Osteoblast (primary cell): Measurements from ENCODE around the gene GTF3C6. TPM values are rescaled to one million over a fixed set of nuclear protein-coding genes. Genes with fewer than 3 reads are reported as not detected.
"Not testable (repeated sequence)": the region's sequence is repeated elsewhere in the genome, so short reads cannot be mapped to it uniquely, and the experiment has no call there.

ENCODE experiments used
- DNase-seq: peaks from one replicate; pipeline ENCODE4 v3.0.0; 2011; ENCODE audit warnings: low spot score, mixed read lengths; ENCODE audit not compliant: insufficient read length; ENCODE audit errors: missing footprints
- H2AFZ ChIP-seq: 2 replicates; pipeline ENCODE4 v1.6.0; 2011; ENCODE audit warnings: mild to moderate bottlenecking, low read length
- H3K27ac ChIP-seq: 2 replicates; pipeline ENCODE4 v1.5.1; 2011; ENCODE audit warnings: mild to moderate bottlenecking, low read depth, low read length, moderate library complexity
- H3K27me3 ChIP-seq: 2 replicates; pipeline ENCODE4 v1.6.0; 2012; ENCODE audit warnings: mild to moderate bottlenecking, control low read depth, inconsistent platforms, low read length, moderate library complexity; ENCODE audit not compliant: insufficient read depth
- H3K36me3 ChIP-seq: 2 replicates; pipeline ENCODE4 v1.5.1; 2011; ENCODE audit warnings: mild to moderate bottlenecking, low read length, control low read depth, moderate library complexity; ENCODE audit not compliant: insufficient read depth
- H3K4me1 ChIP-seq: 2 replicates; pipeline ENCODE4 v1.5.1; 2011; ENCODE audit warnings: mild to moderate bottlenecking, low read length, control low read depth, moderate library complexity; ENCODE audit not compliant: insufficient read depth
- H3K4me2 ChIP-seq: 2 replicates; pipeline ENCODE4 v1.6.0; 2011; ENCODE audit warnings: mild to moderate bottlenecking, low read length; ENCODE audit not compliant: insufficient read depth
- H3K4me3 ChIP-seq: fragments of 200-600 bp; sonication (generic); 3 replicates; pipeline ENCODE4 v1.5.1; 2012; ENCODE audit warnings: mild to moderate bottlenecking, low read length, inconsistent platforms; ENCODE audit not compliant: insufficient read depth
- H3K79me2 ChIP-seq: 2 replicates; pipeline ENCODE4 v1.6.0; 2012; ENCODE audit warnings: mild to moderate bottlenecking, low read length, control low read depth, inconsistent platforms; ENCODE audit not compliant: insufficient read depth
- H3K9me3 ChIP-seq: 2 replicates; pipeline ENCODE4 v1.5.1; 2011; ENCODE audit warnings: low read depth, low read length, control low read depth
- H4K20me1 ChIP-seq: 2 replicates; pipeline ENCODE4 v1.6.0; 2012; ENCODE audit warnings: mild to moderate bottlenecking, low read length, control low read depth; ENCODE audit not compliant: insufficient read depth
- CTCF ChIP-seq: IDR thresholded peaks from 2 replicates; pipeline ENCODE4 v1.5.1; 2011; ENCODE audit warnings: mild to moderate bottlenecking, low read depth, low read length, moderate library complexity; ENCODE audit errors: extremely low read depth
- total RNA-seq: library from RNA; depleted of rRNA; stranded (reverse); fragments of >200 nt; gene quantifications from 2 replicates; pipeline ENCODE4 v1.2.3, GENCODE V29; 2012

Gene GTF3C6
- total RNA-seq, 1 donor: 35.1 TPM

- no peak overlapping the region for H3K4me3 ChIP-seq
- peaks cover 33% of the 10 kb centered on the region for H3K36me3 ChIP-seq
- no peak overlapping the region for H3K4me2 ChIP-seq
- H4K20me1 ChIP-seq: no peaks in the 10 kb centered on the region
- H3K27me3 ChIP-seq: no peaks in the 10 kb centered on the region
- H3K9me3 ChIP-seq: no peaks in the 10 kb centered on the region
- DNase-seq: peak; percentile 81
- no peak for TF ChIP-seq CTCF
- H3K27ac ChIP-seq: no peak overlapping the region
- H2AFZ ChIP-seq: no peak overlapping the region
- H3K4me1 ChIP-seq: no peaks in the 10 kb centered on the region
- peaks cover 3% of the 10 kb centered on the region for H3K79me2 ChIP-seq
Observed at GRCh38 chr6:111015389-111016124, 57.1 kb downstream of the GTF3C6 start.

GRCh38 chr6:111017241-111017640, 58.7 kb downstream of the GTF3C6 start:
- H3K4me3 ChIP-seq, H3K79me2 ChIP-seq, H3K9me3 ChIP-seq, H3K4me1 ChIP-seq, H3K27me3 ChIP-seq, H3K4me2 ChIP-seq, H4K20me1 ChIP-seq, H3K27ac ChIP-seq, DNase-seq, H2AFZ ChIP-seq: not testable (repeated sequence)
- H3K36me3 ChIP-seq: peaks cover 27% of the 10 kb centered on the region

Other genes starting within 250 kb of the GTF3C6 start
- gene CDK19, start 143.2 kb upstream of the GTF3C6 start, total RNA-seq: 15.6 and 17.4 TPM in 2 replicates
- gene AMD1, start 83.9 kb upstream of the GTF3C6 start, total RNA-seq: 62.8 and 63.0 TPM in 2 replicates
- 25.7 and 26.2 TPM in 2 replicates for gene RPF2, start 23.3 kb downstream of the GTF3C6 start, total RNA-seq
- gene SLC16A10, start 128.8 kb downstream of the GTF3C6 start, total RNA-seq: under 0.01 TPM in 1 of 2 replicates, not detected in the other